ENCODE results near the gene SLC12A4.
A peak's percentile ranks its signal among the peaks of the same experiment; 100 is the strongest.

The SLC12A4 gene

GRCh38 chr16:67963662-67964321, 4.6 kb downstream of the SLC12A4 start:
- DNase-seq: no peak
- no peak overlapping the region for H3K27ac Mint-ChIP-seq
- peaks cover 24% of the 10 kb centered on the region for H3K36me3 Mint-ChIP-seq
- H3K27me3 Mint-ChIP-seq: no peaks in the 10 kb centered on the region
- no peak overlapping the region for H3K4me3 Mint-ChIP-seq
- CTCF ChIA-PET: interaction anchor here (1.3 to 2.6 kb wide), 2 partner anchors 22 kb away, joined by 5 to 7 read pairs; no protein-coding TSS in a partner anchor
- no peaks in the 10 kb centered on the region for H3K9me3 Mint-ChIP-seq
- H3K4me1 Mint-ChIP-seq: peaks cover 26% of the 10 kb centered on the region

DNA sequence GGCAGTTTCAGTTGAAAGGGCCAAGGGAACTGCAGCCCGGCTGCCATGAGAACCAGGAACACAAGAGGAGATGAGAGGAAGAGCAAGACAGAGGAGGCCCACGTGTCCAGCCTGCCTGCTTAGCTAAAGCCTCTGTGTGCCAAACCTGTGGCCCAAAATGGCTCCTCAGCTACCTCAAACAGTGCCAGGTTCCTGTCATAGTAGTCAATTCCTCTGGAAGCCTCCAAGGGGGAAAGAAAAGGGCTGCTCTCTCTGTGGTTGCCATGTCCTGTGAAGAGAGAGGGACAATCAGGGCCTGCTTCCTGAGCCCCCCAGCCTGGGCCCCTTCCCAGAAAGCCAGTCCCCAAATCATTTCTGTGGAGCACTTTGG, 5.2 kb downstream of the SLC12A4 start:
- H3K4me1 Mint-ChIP-seq: peaks cover 25% of the 10 kb centered on the region
- CTCF ChIA-PET: interaction anchor here (2.6 kb wide), 1 partner anchor 21 kb away, joined by 7 read pairs; no protein-coding TSS in a partner anchor
- no peak overlapping the region for H3K4me3 Mint-ChIP-seq
- H3K27me3 Mint-ChIP-seq: no peaks in the 10 kb centered on the region
- H3K9me3 Mint-ChIP-seq: no peaks in the 10 kb centered on the region
- no peak overlapping the region for H3K27ac Mint-ChIP-seq
- DNase-seq: no peak
- peaks cover 27% of the 10 kb centered on the region for H3K36me3 Mint-ChIP-seq

GRCh38 chr16:67962135-67962534, 6.3 kb downstream of the SLC12A4 start:
- no peaks in the 10 kb centered on the region for H3K9me3 Mint-ChIP-seq
- DNase-seq: no peak
- peaks cover 18% of the 10 kb centered on the region for H3K4me1 Mint-ChIP-seq
- no peak overlapping the region for H3K4me3 Mint-ChIP-seq
- H3K36me3 Mint-ChIP-seq: peaks cover 27% of the 10 kb centered on the region
- H3K27me3 Mint-ChIP-seq: no peaks in the 10 kb centered on the region
- H3K27ac Mint-ChIP-seq: no peak overlapping the region
- CTCF ChIA-PET: interaction anchor here (2.6 kb wide), 1 partner anchor 20 kb away, joined by 7 read pairs; no protein-coding TSS in a partner anchor

DNA sequence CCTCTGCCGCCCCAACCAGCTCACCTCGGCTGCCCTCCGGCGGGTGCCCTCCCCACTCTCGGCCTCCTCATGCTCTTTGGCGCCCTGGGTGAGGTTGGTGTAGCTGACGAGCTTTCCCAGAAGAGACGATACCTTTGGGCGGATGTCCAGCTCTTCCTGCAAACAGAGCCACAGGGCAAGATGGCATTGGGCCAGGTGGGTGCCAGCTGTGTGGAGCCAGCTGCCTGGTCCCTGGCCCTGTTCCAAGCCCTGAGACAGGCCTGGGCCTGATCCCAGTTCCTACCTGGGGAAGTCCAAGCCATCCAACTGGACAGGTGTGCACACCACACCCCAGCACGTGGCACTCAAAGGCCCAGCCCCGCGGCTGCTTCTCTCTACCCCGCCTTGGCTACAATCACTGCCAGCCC, 6.9 kb downstream of the SLC12A4 start:
- Mint-ChIP-seq H3K9me3 (no peaks in the 10 kb centered on the region), H3K4me1 (peaks cover 12% of the 10 kb centered on the region), H3K36me3 (peaks cover 27% of the 10 kb centered on the region), H3K27me3 (no peaks in the 10 kb centered on the region), H3K27ac (no peak overlapping the region), H3K4me3 (no peak overlapping the region)
- CTCF ChIA-PET: interaction anchor here (2.6 kb wide), 1 partner anchor 19 kb away, joined by 7 read pairs; no protein-coding TSS in a partner anchor
- DNase-seq: no peak

DNA sequence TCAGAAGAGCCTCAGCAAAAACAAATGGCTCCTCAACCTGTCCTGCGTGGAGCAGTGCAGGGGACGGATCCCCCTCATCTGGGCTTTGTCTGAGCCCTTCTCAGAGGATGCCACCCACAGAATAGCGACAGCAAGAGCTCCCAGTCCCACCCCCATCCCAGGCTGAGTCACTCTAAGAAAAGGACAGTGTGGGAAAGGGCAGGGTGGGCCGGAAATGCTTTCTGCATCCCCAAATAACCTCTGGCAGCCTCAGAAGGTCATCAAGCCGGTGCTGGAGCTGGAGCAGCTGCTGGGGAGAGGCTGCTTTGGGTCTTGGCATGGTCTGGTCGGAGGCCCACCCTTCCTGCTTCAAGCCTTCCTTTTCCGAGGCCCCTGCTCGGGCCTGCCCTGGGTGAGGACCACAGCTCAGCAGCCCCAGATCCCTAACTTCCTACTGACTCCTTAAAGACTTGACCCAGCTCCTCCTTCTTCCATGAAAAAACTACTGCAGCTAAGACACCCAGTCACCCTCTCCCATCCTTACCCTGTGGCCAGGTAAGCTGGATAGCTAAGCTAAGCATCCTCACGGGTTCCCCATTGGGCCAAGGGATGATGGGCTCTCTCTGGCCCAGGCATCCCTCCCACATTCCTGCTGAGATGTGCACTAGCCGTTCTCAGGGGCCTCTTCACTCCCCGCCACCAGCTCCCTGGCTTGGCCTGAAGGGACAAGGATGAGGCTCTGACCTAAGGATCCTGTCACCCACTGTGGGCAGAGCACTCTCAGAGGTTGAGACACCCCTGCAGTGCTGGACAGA, 8.7 kb downstream of the SLC12A4 start:
- Mint-ChIP-seq H3K9me3 (no peaks in the 10 kb centered on the region), H3K4me1 (peaks cover 2% of the 10 kb centered on the region), H3K27me3 (no peaks in the 10 kb centered on the region), H3K27ac (peak overlapping the region; percentile 16), H3K4me3 (no peak overlapping the region), H3K36me3 (peaks cover 27% of the 10 kb centered on the region)
- CTCF ChIA-PET: interaction anchor here (0.6 to 1.4 kb wide), 2 partner anchors 18 to 370 kb away, joined by 3 to 4 read pairs; no protein-coding TSS in a partner anchor
- no peak for DNase-seq

DNA sequence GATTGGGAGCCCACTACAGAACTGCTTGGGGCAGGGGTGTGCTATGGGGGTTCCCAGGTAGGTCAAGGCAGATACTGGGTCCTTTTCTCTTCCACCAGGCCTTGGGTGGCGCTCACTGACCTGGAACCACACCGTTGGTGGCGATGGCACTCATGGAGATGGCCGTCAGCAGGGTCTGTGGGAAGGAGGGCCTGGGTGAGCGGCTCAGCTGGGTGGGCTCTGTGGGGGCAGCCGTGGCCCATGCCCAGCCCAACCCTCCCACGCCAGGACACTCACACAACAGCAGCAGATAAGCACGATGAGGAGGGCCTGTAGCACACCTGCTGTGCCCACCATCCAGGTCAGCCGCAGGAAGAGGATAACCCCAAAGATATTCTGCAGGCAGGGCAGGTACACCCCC, 10.8 kb downstream of the SLC12A4 start:
- Mint-ChIP-seq H3K27me3 (no peaks in the 10 kb centered on the region), H3K4me3 (no peak overlapping the region), H3K27ac (no peak overlapping the region), H3K9me3 (no peaks in the 10 kb centered on the region), H3K4me1 (no peaks in the 10 kb centered on the region), H3K36me3 (peaks cover 27% of the 10 kb centered on the region)
- DNase-seq: no peak
- CTCF ChIA-PET: interaction anchor here (0.5 kb wide), 1 partner anchor 1239 kb away, joined by 3 read pairs; no protein-coding TSS in a partner anchor

- no peak for DNase-seq
- H3K27ac Mint-ChIP-seq: no peak overlapping the region
- H3K36me3 Mint-ChIP-seq: peaks cover 13% of the 10 kb centered on the region
- no peak overlapping the region for H3K4me3 Mint-ChIP-seq
- CTCF ChIA-PET: interaction anchor here (0.9 kb wide), 1 partner anchor 11 kb away, joined by 3 read pairs; no protein-coding TSS in a partner anchor
- H3K4me1 Mint-ChIP-seq: peaks cover 3% of the 10 kb centered on the region
- no peaks in the 10 kb centered on the region for H3K27me3 Mint-ChIP-seq
- no peaks in the 10 kb centered on the region for H3K9me3 Mint-ChIP-seq
These were observed 13.8 kb downstream of the SLC12A4 start for GRCh38 chr16:67954421-67955196.

GRCh38 chr16:67953641-67954375, 14.6 kb downstream of the SLC12A4 start:
- peaks cover 13% of the 10 kb centered on the region for H3K36me3 Mint-ChIP-seq
- peaks cover 3% of the 10 kb centered on the region for H3K4me1 Mint-ChIP-seq
- H3K27ac Mint-ChIP-seq: no peak overlapping the region
- H3K9me3 Mint-ChIP-seq: no peaks in the 10 kb centered on the region
- no peaks in the 10 kb centered on the region for H3K27me3 Mint-ChIP-seq
- CTCF ChIA-PET: interaction anchor here (0.9 to 1.7 kb wide), 2 partner anchors 11 to 12 kb away, joined by 3 to 5 read pairs; no protein-coding TSS in a partner anchor
- DNase-seq: no peak
- H3K4me3 Mint-ChIP-seq: no peak overlapping the region

GRCh38 chr16:67951485-67951884, 17.0 kb downstream of the SLC12A4 start:
- H3K4me1 Mint-ChIP-seq: peaks cover 3% of the 10 kb centered on the region
- H3K36me3 Mint-ChIP-seq: peaks cover 10% of the 10 kb centered on the region
- CTCF ChIA-PET: no interaction called here
- H3K27ac Mint-ChIP-seq: no peak overlapping the region
- no peaks in the 10 kb centered on the region for H3K27me3 Mint-ChIP-seq
- no peak overlapping the region for H3K4me3 Mint-ChIP-seq
- no peaks in the 10 kb centered on the region for H3K9me3 Mint-ChIP-seq
- DNase-seq: no peak

GRCh38 chr16:67950335-67950843, 18.0 kb downstream of the SLC12A4 start:
- Mint-ChIP-seq H3K27me3 (no peaks in the 10 kb centered on the region), H3K9me3 (no peaks in the 10 kb centered on the region), H3K36me3 (peaks cover 10% of the 10 kb centered on the region), H3K4me3 (no peak overlapping the region), H3K27ac (peak overlapping the region; percentile 37), H3K4me1 (peaks cover 3% of the 10 kb centered on the region)
- DNase-seq: no peak
- CTCF ChIA-PET: no interaction called here

DNA sequence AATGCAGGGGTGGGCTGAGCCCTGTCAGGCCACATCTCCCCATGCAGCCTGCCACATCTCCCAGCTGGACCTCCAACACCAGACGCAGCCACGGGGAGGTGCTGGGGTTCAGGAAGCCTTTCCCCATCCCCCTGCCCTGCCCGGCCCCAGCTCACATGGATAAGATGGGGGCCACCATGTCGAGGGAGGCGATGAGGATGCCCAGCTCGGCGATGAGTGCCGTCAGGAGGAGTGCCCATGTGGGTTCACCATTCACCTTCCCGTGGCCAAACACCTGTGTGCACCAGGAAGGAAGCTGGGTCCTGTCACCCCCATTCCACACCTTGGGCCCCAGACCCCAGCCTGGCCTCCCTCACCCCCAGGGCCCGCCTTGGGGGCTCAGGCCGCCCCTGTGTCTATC, 18.8 kb downstream of the SLC12A4 start:
- CTCF ChIA-PET: no interaction called here
- Mint-ChIP-seq H3K27me3 (no peaks in the 10 kb centered on the region), H3K4me3 (no peak overlapping the region), H3K27ac (no peak overlapping the region), H3K9me3 (no peaks in the 10 kb centered on the region), H3K4me1 (peaks cover 3% of the 10 kb centered on the region), H3K36me3 (peaks cover 10% of the 10 kb centered on the region)
- DNase-seq: no peak

- CTCF ChIA-PET: interaction anchor here (0.6 to 1.1 kb wide), 2 partner anchors 11 to 353 kb away, joined by 3 read pairs; partner anchors contain the start of gene PSMB10
- peaks cover 3% of the 10 kb centered on the region for H3K4me1 Mint-ChIP-seq
- H3K27ac Mint-ChIP-seq: no peak overlapping the region
- no peaks in the 10 kb centered on the region for H3K27me3 Mint-ChIP-seq
- peaks cover 9% of the 10 kb centered on the region for H3K36me3 Mint-ChIP-seq
- H3K9me3 Mint-ChIP-seq: no peaks in the 10 kb centered on the region
- no peak overlapping the region for H3K4me3 Mint-ChIP-seq
- no peak for DNase-seq
These were observed 20.4 kb downstream of the SLC12A4 start for GRCh38 chr16:67948015-67948414.

DNA sequence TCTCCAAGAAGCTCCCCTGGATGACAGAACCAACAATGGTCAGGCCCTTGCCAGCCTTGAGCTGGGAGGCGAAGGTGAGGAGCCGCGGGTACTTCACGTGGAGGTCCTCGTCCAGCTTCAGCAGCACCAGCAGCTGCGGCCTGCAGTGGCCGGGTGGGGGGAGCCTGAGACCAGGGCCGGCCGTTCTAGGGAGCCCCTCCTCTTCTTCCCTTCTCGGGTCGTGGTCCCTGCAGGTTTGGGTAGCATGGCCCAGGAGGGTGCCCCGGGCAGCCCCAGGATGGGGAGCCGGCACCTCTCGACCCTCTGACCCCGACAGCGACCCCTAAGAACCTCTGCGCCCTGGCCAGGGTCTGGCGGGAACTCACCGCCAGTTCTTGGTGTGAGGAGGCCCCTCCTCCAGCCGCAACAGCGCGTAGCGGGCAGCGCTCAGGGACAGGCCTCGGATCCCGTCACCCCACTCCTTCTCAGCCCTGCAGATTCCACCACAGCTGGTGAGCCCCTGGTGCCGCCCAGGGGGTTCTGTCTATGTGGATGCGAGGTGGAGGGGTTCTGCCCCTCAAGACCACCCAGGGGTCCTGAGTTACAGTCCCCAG, 21.4 kb downstream of the SLC12A4 start:
- CTCF ChIA-PET: interaction anchor here (1.1 kb wide), 1 partner anchor 10 kb away, joined by 3 read pairs; the partner anchor contains the start of gene PSMB10
- Mint-ChIP-seq H3K36me3 (peaks cover 9% of the 10 kb centered on the region), H3K4me1 (peaks cover 3% of the 10 kb centered on the region), H3K27me3 (no peaks in the 10 kb centered on the region), H3K9me3 (no peaks in the 10 kb centered on the region), H3K27ac (no peak overlapping the region), H3K4me3 (no peak overlapping the region)
- DNase-seq: no peak
